OCI-LY7 (cell line): ENCODE results near the gene NOL4L. TPM values are rescaled to one million over a fixed set of nuclear protein-coding genes. Genes with fewer than 3 reads are reported as not detected.

ENCODE experiments used
- BruUV-seq: library from RNA; stranded (reverse); fragments of 400-500 nt; replicated peaks from 2 replicates; lab custom pipeline; 2021; lab: Mats Ljungman, UMichigan
- CTCF ChIA-PET: fragments of 300-600 bp; sonication (Branson Sonifier 250); formaldehyde crosslinking; loops from one replicate; lab custom pipeline; 2022; ENCODE audit warnings: antibody characterized with exemption; ENCODE audit not compliant: unreplicated experiment; lab: Charles Lee
- POLR2A ChIA-PET: fragments of 300-600 bp; sonication (Branson Sonifier 250); formaldehyde crosslinking; loops from one replicate; lab custom pipeline; 2022; ENCODE audit warnings: antibody characterized with exemption; lab: Charles Lee
- DNase-seq: peaks from one replicate; pipeline ENCODE4 v3.0.0-alpha.2; 2015; ENCODE audit warnings: low spot score
- H2AFZ ChIP-seq: fragments of 200-600 bp; sonication (generic), shearing (Covaris generic); 2 replicates; pipeline ENCODE4 v1.6.1; 2014; ENCODE audit warnings: mild to moderate bottlenecking, antibody characterized with exemption, low read length, moderate library complexity
- H3K27ac ChIP-seq: fragments of 200-600 bp; sonication (generic); 2 replicates; pipeline ENCODE4 v1.5.1; 2014; ENCODE audit warnings: mixed run types, low read depth, mild to moderate bottlenecking, moderate library complexity, low read length, inconsistent platforms; ENCODE audit not compliant: poor library complexity, severe bottlenecking
- H3K36me3 ChIP-seq: fragments of 200-600 bp; sonication (generic); 2 replicates; pipeline ENCODE4 v1.6.1; 2014; ENCODE audit warnings: mild to moderate bottlenecking, antibody characterized with exemption, low read length, moderate library complexity, mixed read lengths; ENCODE audit not compliant: insufficient read depth
- H3K4me1 ChIP-seq: fragments of 200-600 bp; sonication (generic); 2 replicates; pipeline ENCODE4 v1.5.1; 2014; ENCODE audit warnings: mild to moderate bottlenecking, low read length; ENCODE audit not compliant: insufficient read depth, poor library complexity, severe bottlenecking
- H3K4me2 ChIP-seq: fragments of 200-600 bp; sonication (generic); 2 replicates; pipeline ENCODE4 v1.6.1; 2014; ENCODE audit warnings: mild to moderate bottlenecking, low read length
- H3K4me3 ChIP-seq: fragments of 200-600 bp; sonication (generic); 2 replicates; pipeline ENCODE4 v1.5.1; 2014; ENCODE audit warnings: mild to moderate bottlenecking, low read depth, low read length; ENCODE audit not compliant: poor library complexity, severe bottlenecking
- H3K79me2 ChIP-seq: fragments of 200-600 bp; sonication (generic); 2 replicates; pipeline ENCODE4 v1.6.1; 2016; ENCODE audit warnings: low read depth, mild to moderate bottlenecking, low read length, moderate library complexity, mixed read lengths; ENCODE audit not compliant: insufficient read depth
- H3K9me2 ChIP-seq: fragments of 200-600 bp; sonication (generic); 2 replicates; pipeline ENCODE4 v1.6.1; 2016; ENCODE audit warnings: mild to moderate bottlenecking, low read length, mixed read lengths; ENCODE audit not compliant: insufficient read depth
- H3K9me3 ChIP-seq: fragments of 200-600 bp; sonication (generic); 2 replicates; pipeline ENCODE4 v1.6.1; 2014; ENCODE audit warnings: mild to moderate bottlenecking, mixed run types, low read length, mixed read lengths
- H4K20me1 ChIP-seq: fragments of 200-600 bp; sonication (generic); 2 replicates; pipeline ENCODE4 v1.6.1; 2014; ENCODE audit warnings: mild to moderate bottlenecking, antibody characterized with exemption, low read length, moderate library complexity, mixed read lengths; ENCODE audit not compliant: insufficient read depth
- EZH2phosphoT487 ChIP-seq: fragments of 200-600 bp; sonication (generic); IDR thresholded peaks from 2 replicates; pipeline ENCODE4 v1.6.1; 2018; ENCODE audit warnings: low read depth, borderline replicate concordance, mild to moderate bottlenecking, mixed run types, antibody characterized with exemption, low read length, moderate library complexity, mixed read lengths
- intact Hi-C: fragments of 100-400 bp; cut with micrococcal nuclease; formaldehyde crosslinking; loops from one replicate; pipeline ENCODE4 v1.10.0; 2022; ENCODE audit not compliant: unreplicated experiment
- total RNA-seq, 2 experiments: library from RNA; depleted of rRNA in 1 of 2; stranded (reverse); fragments of >200 nt in 1 of 2; shearing (Covaris generic) in 1 of 2; gene quantifications; 2 replicates each; pipeline ENCODE4 v1.2.3, GENCODE V29; 2014 to 2022
- TF ChIP-seq, protein P1 (sequence below): fragments of 200-600 bp; sonication (generic); conservative IDR thresholded peaks from 2 replicates; pipeline ENCODE4 v1.5.1; 2014; ENCODE audit warnings: mild to moderate bottlenecking, antibody characterized with exemption, low read length, moderate library complexity, mixed read lengths

Gene NOL4L
- total RNA-seq, 2 experiments from 2014 or later = 3.9 to 4.2 TPM

DNA sequence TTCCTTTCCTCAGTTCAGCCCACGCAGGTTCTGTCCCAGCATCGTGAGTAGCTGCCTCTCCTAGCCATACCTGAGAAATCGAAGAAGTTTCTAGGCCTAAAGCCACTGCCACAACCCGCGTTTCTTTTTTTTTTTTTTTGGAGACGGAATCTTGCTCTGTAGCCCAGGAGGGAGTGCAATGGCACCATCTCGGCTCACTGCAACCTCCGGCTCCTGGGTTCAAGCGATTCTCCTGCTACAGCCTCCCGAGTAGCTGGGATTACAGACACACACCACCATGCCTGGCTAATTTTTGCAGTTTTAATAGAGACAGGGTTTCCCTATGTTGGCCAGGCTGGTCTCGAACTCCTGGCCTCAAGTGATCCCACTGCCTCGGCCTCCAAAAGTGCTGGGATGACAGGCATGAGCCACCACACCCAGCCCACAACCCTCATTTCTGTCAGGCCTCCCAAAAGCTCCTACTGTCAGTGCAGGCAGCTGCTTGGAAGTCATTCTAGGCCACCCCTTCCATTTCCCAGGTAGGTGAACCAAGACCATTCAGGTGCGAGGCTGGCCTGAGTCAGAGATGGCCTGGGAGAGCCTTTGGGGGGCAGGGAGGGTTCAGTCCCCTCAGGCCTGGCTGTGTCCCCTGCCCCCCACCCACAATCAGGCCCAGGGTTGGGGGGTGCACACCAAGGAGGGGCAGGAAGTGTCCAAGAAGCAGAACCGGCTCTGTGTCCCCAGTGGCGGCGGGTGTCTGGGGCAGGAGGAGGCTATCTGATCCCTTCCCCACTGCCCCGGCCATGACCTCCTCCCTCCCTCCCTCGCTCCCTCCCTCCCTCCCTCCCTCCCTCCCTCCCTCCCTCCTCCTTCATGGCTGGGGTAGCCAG, 47.2 kb downstream of the NOL4L start:
- H3K9me3 ChIP-seq = no peaks in the 10 kb centered on the region
- TF ChIP-seq EZH2phosphoT487 = no peak
- TF ChIP-seq, protein P1, sequence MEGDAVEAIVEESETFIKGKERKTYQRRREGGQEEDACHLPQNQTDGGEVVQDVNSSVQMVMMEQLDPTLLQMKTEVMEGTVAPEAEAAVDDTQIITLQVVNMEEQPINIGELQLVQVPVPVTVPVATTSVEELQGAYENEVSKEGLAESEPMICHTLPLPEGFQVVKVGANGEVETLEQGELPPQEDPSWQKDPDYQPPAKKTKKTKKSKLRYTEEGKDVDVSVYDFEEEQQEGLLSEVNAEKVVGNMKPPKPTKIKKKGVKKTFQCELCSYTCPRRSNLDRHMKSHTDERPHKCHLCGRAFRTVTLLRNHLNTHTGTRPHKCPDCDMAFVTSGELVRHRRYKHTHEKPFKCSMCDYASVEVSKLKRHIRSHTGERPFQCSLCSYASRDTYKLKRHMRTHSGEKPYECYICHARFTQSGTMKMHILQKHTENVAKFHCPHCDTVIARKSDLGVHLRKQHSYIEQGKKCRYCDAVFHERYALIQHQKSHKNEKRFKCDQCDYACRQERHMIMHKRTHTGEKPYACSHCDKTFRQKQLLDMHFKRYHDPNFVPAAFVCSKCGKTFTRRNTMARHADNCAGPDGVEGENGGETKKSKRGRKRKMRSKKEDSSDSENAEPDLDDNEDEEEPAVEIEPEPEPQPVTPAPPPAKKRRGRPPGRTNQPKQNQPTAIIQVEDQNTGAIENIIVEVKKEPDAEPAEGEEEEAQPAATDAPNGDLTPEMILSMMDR = no peak
- H4K20me1 ChIP-seq = no peaks in the 10 kb centered on the region
- intact Hi-C loops = no loop called here
- peak overlapping the region; percentile 90 for H3K4me2 ChIP-seq
- no TSS peak for BruUV-seq
- H3K4me3 ChIP-seq = no peak overlapping the region
- H3K27ac ChIP-seq = peak overlapping the region; percentile 29
- H3K4me1 ChIP-seq = peaks cover 58% of the 10 kb centered on the region
- no peaks in the 10 kb centered on the region for H3K79me2 ChIP-seq
- no peak for DNase-seq
- ChIA-PET POLR2A (interaction anchor here (0.5 kb wide), 1 partner anchor 506 kb away, joined by 3 read pairs; no protein-coding TSS in a partner anchor), CTCF (interaction anchor here (0.6 kb wide), 2 partner anchors 113 to 134 kb away, joined by 3 to 5 read pairs; no protein-coding TSS in a partner anchor)
- peak overlapping the region; percentile 75; the same call in 1 of the 2 replicates for H2AFZ ChIP-seq
- no peaks in the 10 kb centered on the region for H3K36me3 ChIP-seq
- no peaks in the 10 kb centered on the region for H3K9me2 ChIP-seq

- CTCF ChIA-PET = interaction anchor here (0.6 kb wide), 1 partner anchor 135 kb away, joined by 3 read pairs; no protein-coding TSS in a partner anchor
Observed at GRCh38 chr20:32536851-32537656, 48.1 kb downstream of the NOL4L start.

More at GRCh38 chr20:32536851-32537656, 48.1 kb downstream of the NOL4L start:
- Histone ChIP-seq H2AFZ (peak overlapping the region; percentile 75; the same call in 1 of the 2 replicates), H3K9me2 (no peaks in the 10 kb centered on the region), H3K27ac (peak overlapping the region; percentile 29), H3K4me3 (peak overlapping the region; percentile 63), H3K4me2 (peak overlapping the region; percentile 90), H3K79me2 (no peaks in the 10 kb centered on the region), H3K9me3 (no peaks in the 10 kb centered on the region), H3K4me1 (peaks cover 58% of the 10 kb centered on the region), H4K20me1 (no peaks in the 10 kb centered on the region), H3K36me3 (no peaks in the 10 kb centered on the region)
- DNase-seq = peak; percentile 68
- BruUV-seq = no TSS peak
- POLR2A ChIA-PET = interaction anchor here (1.1 kb wide), 1 partner anchor 10 kb away, joined by 3 read pairs; no protein-coding TSS in a partner anchor
- TF ChIP-seq EZH2phosphoT487 = no peak
- TF ChIP-seq, protein P1 = no peak
- intact Hi-C loops = no loop called here
